ENCODE results near the gene IGSF3. TPM values are rescaled to one million over a fixed set of nuclear protein-coding genes. Genes with fewer than 3 reads are reported as not detected.
A peak's percentile ranks its signal among the peaks of the same experiment; 100 is the strongest.
"Not testable (repeated sequence)": the region's sequence is repeated elsewhere in the genome, so short reads cannot be mapped to it uniquely, and the experiment has no call there.

Gene IGSF3
- total and polyA plus RNA-seq, 2 donors from 2014 or later = 12.0 to 38.8 TPM

GRCh38 chr1:116645802-116646672 lies 21.5 kb downstream of the IGSF3 start:
- intact Hi-C loops (cut with DNase I); H3K9me3 ChIP-seq (ENCODE audit: control insufficient read depth in 2 of 3, insufficient read depth in 1 of 3, low read length in 3 of 3); H3K9ac ChIP-seq (ENCODE audit: low read length in 3 of 3); H3K36me3 ChIP-seq (ENCODE audit: control insufficient read depth in 2 of 3, insufficient read depth in 3 of 3, low read length in 3 of 3); H3K27me3 ChIP-seq (ENCODE audit: control insufficient read depth, insufficient read depth, low read length); H3K27ac ChIP-seq (ENCODE audit: low read depth in 2 of 2, low read length in 2 of 2); H3K4me3 ChIP-seq (ENCODE audit: low read length in 3 of 3); FAIRE-seq: not testable (repeated sequence)
- peaks cover 0 to 19% (median 0%) of the 10 kb centered on the region in 3 donors for H3K4me1 ChIP-seq (ENCODE audit: control insufficient read depth in 2 of 3, insufficient read depth in 2 of 3, low read depth in 1 of 3, low read length in 3 of 3)
- peak in 2 of 5 donors; percentile 34 to 53 for DNase-seq

GRCh38 chr1:116644993-116645392 lies 22.5 kb downstream of the IGSF3 start:
- DNase-seq, FAIRE-seq: not testable (repeated sequence)

GRCh38 chr1:116644096-116644495 lies 23.4 kb downstream of the IGSF3 start:
- intact Hi-C loops (cut with DNase I); H3K27ac ChIP-seq (ENCODE audit: low read depth in 2 of 2, low read length in 2 of 2); H3K4me3 ChIP-seq (ENCODE audit: low read length in 3 of 3); H3K36me3 ChIP-seq (ENCODE audit: control insufficient read depth in 2 of 3, insufficient read depth in 3 of 3, low read length in 3 of 3); H3K9ac ChIP-seq (ENCODE audit: low read length in 3 of 3); H3K27me3 ChIP-seq (ENCODE audit: control insufficient read depth, insufficient read depth, low read length); H3K9me3 ChIP-seq (ENCODE audit: control insufficient read depth in 2 of 3, insufficient read depth in 1 of 3, low read length in 3 of 3); FAIRE-seq: not testable (repeated sequence)
- DNase-seq = peak in 3 of 5 donors; percentile 61 to 65 (median 62)
- peaks cover 0 to 19% (median 0%) of the 10 kb centered on the region in 3 donors for H3K4me1 ChIP-seq (ENCODE audit: control insufficient read depth in 2 of 3, insufficient read depth in 2 of 3, low read depth in 1 of 3, low read length in 3 of 3)

More at GRCh38 chr1:116644993-116645392, 22.5 kb downstream of the IGSF3 start:
- H3K9ac ChIP-seq (ENCODE audit: low read length in 3 of 3); H3K27ac ChIP-seq (ENCODE audit: low read depth in 2 of 2, low read length in 2 of 2); H3K27me3 ChIP-seq (ENCODE audit: control insufficient read depth, insufficient read depth, low read length); H3K9me3 ChIP-seq (ENCODE audit: control insufficient read depth in 2 of 3, insufficient read depth in 1 of 3, low read length in 3 of 3); H3K36me3 ChIP-seq (ENCODE audit: control insufficient read depth in 2 of 3, insufficient read depth in 3 of 3, low read length in 3 of 3); intact Hi-C loops (cut with DNase I); H3K4me3 ChIP-seq (ENCODE audit: low read length in 3 of 3): not testable (repeated sequence)
- peaks cover 0 to 19% (median 0%) of the 10 kb centered on the region in 3 donors for H3K4me1 ChIP-seq (ENCODE audit: control insufficient read depth in 2 of 3, insufficient read depth in 2 of 3, low read depth in 1 of 3, low read length in 3 of 3)

- H3K27me3 ChIP-seq (ENCODE audit: control insufficient read depth, insufficient read depth, low read length); H3K4me3 ChIP-seq (ENCODE audit: low read length in 3 of 3); H3K27ac ChIP-seq (ENCODE audit: low read depth in 2 of 2, low read length in 2 of 2); FAIRE-seq; intact Hi-C loops (cut with DNase I); H3K9ac ChIP-seq (ENCODE audit: low read length in 3 of 3); H3K36me3 ChIP-seq (ENCODE audit: control insufficient read depth in 2 of 3, insufficient read depth in 3 of 3, low read length in 3 of 3); H3K9me3 ChIP-seq (ENCODE audit: control insufficient read depth in 2 of 3, insufficient read depth in 1 of 3, low read length in 3 of 3): not testable (repeated sequence)
- DNase-seq = peak in 4 of 5 donors; percentile 33 to 54 (median 46)
- peaks cover 0 to 20% (median 0%) of the 10 kb centered on the region in 3 donors for H3K4me1 ChIP-seq (ENCODE audit: control insufficient read depth in 2 of 3, insufficient read depth in 2 of 3, low read depth in 1 of 3, low read length in 3 of 3)
These were observed 24.2 kb downstream of the IGSF3 start for GRCh38 chr1:116643281-116643751.

- intact Hi-C loops (cut with DNase I); H3K27ac ChIP-seq (ENCODE audit: low read depth in 2 of 2, low read length in 2 of 2); H3K4me3 ChIP-seq (ENCODE audit: low read length in 3 of 3); FAIRE-seq; H3K36me3 ChIP-seq (ENCODE audit: control insufficient read depth in 2 of 3, insufficient read depth in 3 of 3, low read length in 3 of 3); H3K9ac ChIP-seq (ENCODE audit: low read length in 3 of 3); H3K27me3 ChIP-seq (ENCODE audit: control insufficient read depth, insufficient read depth, low read length); H3K9me3 ChIP-seq (ENCODE audit: control insufficient read depth in 2 of 3, insufficient read depth in 1 of 3, low read length in 3 of 3): not testable (repeated sequence)
- peaks cover 0 to 20% (median 0%) of the 10 kb centered on the region in 3 donors for H3K4me1 ChIP-seq (ENCODE audit: control insufficient read depth in 2 of 3, insufficient read depth in 2 of 3, low read depth in 1 of 3, low read length in 3 of 3)
- DNase-seq = peak in 3 of 5 donors; percentile 41 to 62 (median 44)
These were observed 24.9 kb downstream of the IGSF3 start for GRCh38 chr1:116642311-116643280.

- H3K27me3 ChIP-seq (ENCODE audit: control insufficient read depth, insufficient read depth, low read length); H3K9ac ChIP-seq (ENCODE audit: low read length in 3 of 3); H3K9me3 ChIP-seq (ENCODE audit: control insufficient read depth in 2 of 3, insufficient read depth in 1 of 3, low read length in 3 of 3); H3K4me3 ChIP-seq (ENCODE audit: low read length in 3 of 3); intact Hi-C loops (cut with DNase I); DNase-seq; H3K4me1 ChIP-seq (ENCODE audit: control insufficient read depth in 2 of 3, insufficient read depth in 2 of 3, low read depth in 1 of 3, low read length in 3 of 3); FAIRE-seq; H3K27ac ChIP-seq (ENCODE audit: low read depth in 2 of 2, low read length in 2 of 2); H3K36me3 ChIP-seq (ENCODE audit: control insufficient read depth in 2 of 3, insufficient read depth in 3 of 3, low read length in 3 of 3): not testable (repeated sequence)
These were observed 29.9 kb downstream of the IGSF3 start for GRCh38 chr1:116637583-116637982.

GRCh38 chr1:116636584-116636983 lies 30.9 kb downstream of the IGSF3 start:
- peaks cover 0 to 14% (median 5%) of the 10 kb centered on the region in 3 donors for H3K4me1 ChIP-seq (ENCODE audit: control insufficient read depth in 2 of 3, insufficient read depth in 2 of 3, low read depth in 1 of 3, low read length in 3 of 3)
- H3K27me3 ChIP-seq (ENCODE audit: control insufficient read depth, insufficient read depth, low read length); H3K4me3 ChIP-seq (ENCODE audit: low read length in 3 of 3); FAIRE-seq; H3K36me3 ChIP-seq (ENCODE audit: control insufficient read depth in 2 of 3, insufficient read depth in 3 of 3, low read length in 3 of 3); H3K9me3 ChIP-seq (ENCODE audit: control insufficient read depth in 2 of 3, insufficient read depth in 1 of 3, low read length in 3 of 3); intact Hi-C loops (cut with DNase I); H3K9ac ChIP-seq (ENCODE audit: low read length in 3 of 3); H3K27ac ChIP-seq (ENCODE audit: low read depth in 2 of 2, low read length in 2 of 2); DNase-seq: not testable (repeated sequence)

Data from kidney (tissue), 11 donors.